T47D (cell line): ENCODE results near the gene RTN4IP1.
"Not testable (repeated sequence)": the region's sequence is repeated elsewhere in the genome, so short reads cannot be mapped to it uniquely, and the experiment has no call there.

Experiments
- DNase-seq, 2 experiments: peaks; one replicate each; pipeline versions ENCODE4 v3.0.0 to v3.0.0-alpha.2; 2011 to 2012; ENCODE audit warnings: low read depth in 1 of 2, low spot score in 1 of 2
- JUND ChIP-seq: IDR thresholded peaks from 2 replicates; pipeline ENCODE4 v1.6.1; 2012; ENCODE audit warnings: low read depth
- in situ Hi-C: cut with HindIII; loops from 2 replicates; pipeline ENCODE4 v1.10.0; 2016; ENCODE audit warnings: low sequenced_read_pairs, low pct_unique_long_range_greater_than_20kb

The RTN4IP1 gene

GRCh38 chr6:106561686-106562405 is 67.5 kb downstream of the RTN4IP1 start:
- in situ Hi-C loops: no loop called here
- peak in 1 of 2 experiments; percentile 70 for DNase-seq
- TF ChIP-seq JUND: no peak

GRCh38 chr6:106560996-106561685 is 68.2 kb downstream of the RTN4IP1 start:
- DNase-seq: no peak
- in situ Hi-C loops: no loop called here
- no peak for TF ChIP-seq JUND

- in situ Hi-C loops: not testable (repeated sequence)
These were observed 69.6 kb downstream of the RTN4IP1 start for GRCh38 chr6:106559659-106560058.

GRCh38 chr6:106558364-106558763 is 70.9 kb downstream of the RTN4IP1 start:
- in situ Hi-C loops: no loop called here

More at GRCh38 chr6:106559659-106560058, 69.6 kb downstream of the RTN4IP1 start:
- not testable (repeated sequence) for DNase-seq

GRCh38 chr6:106557837-106558236 is 71.5 kb downstream of the RTN4IP1 start:
- no peak for DNase-seq
- in situ Hi-C loops: no loop called here
- TF ChIP-seq JUND: no peak

More at GRCh38 chr6:106558364-106558763, 70.9 kb downstream of the RTN4IP1 start:
- no peak for DNase-seq
- TF ChIP-seq JUND: no peak

GRCh38 chr6:106556368-106556960 is 72.8 kb downstream of the RTN4IP1 start:
- peak in 1 of 2 experiments; percentile 22 for DNase-seq
- no peak for TF ChIP-seq JUND
- in situ Hi-C loops: no loop called here

GRCh38 chr6:106555767-106556166 is 73.5 kb downstream of the RTN4IP1 start:
- in situ Hi-C loops: no loop called here
- peak in 1 of 2 experiments; percentile 18 for DNase-seq
- no peak for TF ChIP-seq JUND

GRCh38 chr6:106553440-106553839 is 75.9 kb downstream of the RTN4IP1 start:
- in situ Hi-C loops: no loop called here
- no peak for TF ChIP-seq JUND
- DNase-seq: no peak

GRCh38 chr6:106551155-106551554 is 78.1 kb downstream of the RTN4IP1 start:
- DNase-seq: no peak
- no peak for TF ChIP-seq JUND
- in situ Hi-C loops: no loop called here

GRCh38 chr6:106549521-106549920 is 79.8 kb downstream of the RTN4IP1 start:
- no peak for DNase-seq
- no peak for TF ChIP-seq JUND
- in situ Hi-C loops: no loop called here

GRCh38 chr6:106548926-106549455 is 80.3 kb downstream of the RTN4IP1 start:
- in situ Hi-C loops, DNase-seq: not testable (repeated sequence)

GRCh38 chr6:106547601-106548453 is 81.5 kb downstream of the RTN4IP1 start:
- TF ChIP-seq JUND: no peak
- in situ Hi-C loops: no loop called here
- DNase-seq: no peak
